Measurements from ENCODE around the gene PRTN3. TPM values are rescaled to one million over a fixed set of nuclear protein-coding genes. Genes with fewer than 3 reads are reported as not detected.

Gene PRTN3
- total and polyA plus RNA-seq, 2 of the 4 experiments (the other 2 are of a cell fraction), result not detected

DNA sequence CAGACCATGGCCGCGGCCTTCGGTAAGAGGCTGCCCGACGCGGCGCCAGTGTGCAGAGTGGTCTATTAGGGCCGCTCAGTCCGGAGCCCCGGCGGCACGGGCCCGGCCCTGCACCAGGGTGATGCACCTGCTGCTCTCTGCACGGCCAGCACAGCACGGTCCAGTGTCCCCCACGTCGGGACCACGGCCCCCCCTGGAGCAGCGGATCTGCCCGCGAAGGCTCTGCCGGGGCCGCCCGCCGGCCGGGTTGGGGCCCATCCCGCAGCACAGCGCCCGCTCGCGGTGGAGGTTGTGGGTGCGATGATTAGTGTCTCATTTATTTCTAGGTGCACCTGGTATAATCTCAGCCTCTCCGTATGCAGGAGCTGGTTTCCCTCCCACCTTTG, 35.6 kb upstream of the PRTN3 start:
- Histone ChIP-seq H3K9me1 (ENCODE audit: insufficient read depth, low read length) (peaks cover 9% of the 10 kb centered on the region; the same call in 1 of the 2 replicates), H3K27me3 (ENCODE audit: control insufficient read depth, insufficient read depth, low read length) (no peaks in the 10 kb centered on the region), H4K20me1 (ENCODE audit: insufficient read depth, low read length) (peaks cover 100% of the 10 kb centered on the region), H3K9me3 (ENCODE audit: control insufficient read depth, insufficient read depth, low read length) (no peaks in the 10 kb centered on the region), H2BK20ac (ENCODE audit: low read depth, low read length) (no peak overlapping the region), H3K4me3 (ENCODE audit: insufficient read depth, low read depth, low read length) (no peak overlapping the region), H3K4me2 (ENCODE audit: low read depth, low read length) (no peak overlapping the region), H3K56ac (ENCODE audit: extremely low read depth, insufficient read depth, low read length) (no peak overlapping the region), H2AK9ac (replicated peaks; ENCODE audit: low read depth, low read length, poor library complexity) (no peak overlapping the region), H3K9ac (ENCODE audit: low read depth, low read length) (no peak overlapping the region), H3K36me3 (ENCODE audit: control insufficient read depth, insufficient read depth, low read length) (peaks cover 83% of the 10 kb centered on the region), H4K8ac (ENCODE audit: low read depth in 2 of 2, low read length in 2 of 2) (no peak overlapping the region), H2AK5ac (ENCODE audit: low read depth, low read length) (no peak overlapping the region), H3K23ac (ENCODE audit: low read depth, low read length) (no peak overlapping the region), H3K4ac (ENCODE audit: low read depth, low read length) (no peak overlapping the region), H3K27ac (ENCODE audit: insufficient read depth, low read length) (no peak overlapping the region), H3K18ac (ENCODE audit: low read depth, low read length) (no peak overlapping the region), H2BK120ac (ENCODE audit: low read depth, low read length) (no peak overlapping the region), H2BK5ac (ENCODE audit: low read depth, low read length, poor library complexity, severe bottlenecking) (no peak overlapping the region), H4K91ac (ENCODE audit: insufficient read depth, low read depth, low read length) (no peak overlapping the region), H4K5ac (ENCODE audit: low read depth, low read length) (no peak overlapping the region), H3K4me1 (ENCODE audit: control insufficient read depth, insufficient read depth, low read length) (peaks cover 22% of the 10 kb centered on the region), H3K14ac (replicated peaks; ENCODE audit: low read depth, low read length) (no peak overlapping the region), H2AFZ (replicated peaks; ENCODE audit: low read length, poor library complexity) (no peak overlapping the region), H3K79me1 (ENCODE audit: low read depth in 1 of 2, low read length in 2 of 2) (peaks cover 11 to 51% of the 10 kb centered on the region in 2 experiments), H2BK15ac (ENCODE audit: low read depth, low read length) (no peak overlapping the region)
- DNase-seq (no peak), ATAC-seq (ENCODE audit: low read depth) (no peak)
- ChIA-PET CTCF (no interaction called here), POLR2A (ENCODE audit: unreplicated experiment) (no interaction called here)
- no TSS peak for BruUV-seq (replicated peaks)
- TF ChIP-seq POLR2A (IDR thresholded peaks at IDR 0.05; ENCODE audit: low read depth, low read length) (no peak), RAD21 (IDR thresholded peaks at IDR 0.05; ENCODE audit: low read length) (no peak), RFX5 (IDR thresholded peaks at IDR 0.05; ENCODE audit: low read depth, low read length) (no peak), RCOR1 (IDR thresholded peaks at IDR 0.05; ENCODE audit: insufficient replicate concordance, low read length) (no peak), BHLHE40 (IDR thresholded peaks at IDR 0.05; ENCODE audit: low read depth, low read length) (no peak)
- 98% methylated on average over 15 of the region's 33 CpGs; no CpG with 5 or more reads in 1 of the 2 experiments for WGBS, 2 experiments (ENCODE audit: extremely low coverage in 2 of 2, insufficient read length in 1 of 2)
- dilution Hi-C loops (cut with HindIII; ENCODE audit: low sequenced_read_pairs, unreplicated experiment) (no loop called here), in situ Hi-C loops (cut with MboI; ENCODE audit: low sequenced_read_pairs) (no loop called here), intact Hi-C loops (cut with micrococcal nuclease) (no loop called here)
